GM21390 (cell line): ENCODE measurements around the gene ARHGAP9.

Experiments
- ATAC-seq: cut with Tn5 transposase; IDR thresholded peaks from one replicate; pipeline ENCODE4 v1.9.1; 2021; ENCODE audit not compliant: unreplicated experiment

ARHGAP9 gene

DNA sequence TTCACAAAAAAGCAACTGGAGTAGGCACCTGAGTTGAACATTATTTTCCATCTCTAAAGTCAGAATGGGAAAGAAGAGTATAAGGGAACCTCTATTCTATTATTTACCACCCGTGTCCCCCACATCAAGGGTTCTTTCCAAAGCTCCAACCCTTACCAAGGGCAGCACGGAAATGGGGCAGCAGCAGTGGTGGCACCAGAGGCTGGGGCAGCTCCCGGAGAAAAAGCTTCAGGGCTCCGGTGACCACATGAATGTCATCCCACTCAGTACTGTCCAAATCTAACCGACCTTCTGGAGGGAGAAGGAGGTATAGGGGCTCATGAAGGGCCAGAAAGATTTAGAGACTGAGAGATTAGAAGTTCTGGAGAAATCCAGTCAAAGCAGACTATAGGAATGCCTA, 5.8 kb downstream of the ARHGAP9 start:
- ATAC-seq, result no peak

DNA sequence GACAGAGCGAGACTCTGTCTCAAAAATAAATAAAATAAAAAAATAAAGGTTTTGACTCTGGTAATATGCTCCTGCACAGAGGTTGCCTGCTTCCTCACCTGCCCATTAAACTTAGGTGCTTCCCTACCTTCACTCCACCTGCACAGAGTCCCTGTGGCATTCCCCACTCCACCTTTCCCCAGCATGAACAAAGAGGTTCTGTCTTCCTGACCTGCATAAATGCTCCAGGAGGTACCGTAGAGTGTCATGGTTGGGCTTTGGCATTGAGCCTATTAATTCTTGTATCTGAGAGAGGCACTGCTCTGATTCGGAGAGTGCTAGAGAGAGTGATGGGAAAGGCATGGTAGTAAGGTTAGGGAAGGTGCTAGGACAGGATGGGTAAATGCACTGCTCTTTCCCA, 6.3 kb downstream of the ARHGAP9 start:
- ATAC-seq, result no peak

DNA sequence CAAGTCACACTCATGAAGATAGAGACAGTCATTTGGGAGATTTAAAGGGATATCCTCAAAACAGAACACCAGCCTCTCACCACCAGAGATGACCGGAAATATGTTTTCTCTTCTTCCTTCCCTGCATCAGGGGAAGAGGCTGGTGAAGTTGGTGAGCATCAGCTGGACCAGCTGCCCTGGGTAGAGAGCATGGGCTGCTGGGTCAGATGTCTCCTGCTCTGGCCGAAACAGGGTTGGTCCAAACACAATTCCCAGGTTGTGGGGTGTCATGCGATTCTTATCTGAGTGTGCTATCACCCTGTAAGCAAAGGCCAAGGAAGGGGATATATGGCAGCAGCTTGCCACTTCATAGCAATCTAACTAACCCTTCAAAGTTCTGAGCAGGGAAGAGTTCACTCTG, 7.3 kb downstream of the ARHGAP9 start:
- no peak for ATAC-seq

DNA sequence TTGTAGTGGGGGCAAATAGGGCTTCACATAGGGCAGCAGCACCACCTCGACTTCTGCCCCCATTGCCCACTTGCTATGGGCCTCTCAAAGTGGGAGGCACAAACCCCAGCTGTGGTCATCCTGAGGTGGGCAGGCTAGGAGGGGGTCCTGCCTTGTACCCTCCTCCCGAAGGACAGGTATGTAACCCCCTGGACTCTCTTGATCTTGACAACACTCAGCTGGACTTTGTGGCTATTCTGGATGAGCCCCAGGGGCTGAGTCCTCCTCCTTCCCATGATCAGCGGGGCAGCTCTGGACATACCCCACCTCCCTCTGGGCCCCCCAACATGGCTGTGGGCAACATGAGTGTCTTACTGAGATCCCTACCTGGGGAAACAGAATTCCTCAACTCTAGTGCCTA, 8.0 kb downstream of the ARHGAP9 start:
- ATAC-seq, result no peak

DNA sequence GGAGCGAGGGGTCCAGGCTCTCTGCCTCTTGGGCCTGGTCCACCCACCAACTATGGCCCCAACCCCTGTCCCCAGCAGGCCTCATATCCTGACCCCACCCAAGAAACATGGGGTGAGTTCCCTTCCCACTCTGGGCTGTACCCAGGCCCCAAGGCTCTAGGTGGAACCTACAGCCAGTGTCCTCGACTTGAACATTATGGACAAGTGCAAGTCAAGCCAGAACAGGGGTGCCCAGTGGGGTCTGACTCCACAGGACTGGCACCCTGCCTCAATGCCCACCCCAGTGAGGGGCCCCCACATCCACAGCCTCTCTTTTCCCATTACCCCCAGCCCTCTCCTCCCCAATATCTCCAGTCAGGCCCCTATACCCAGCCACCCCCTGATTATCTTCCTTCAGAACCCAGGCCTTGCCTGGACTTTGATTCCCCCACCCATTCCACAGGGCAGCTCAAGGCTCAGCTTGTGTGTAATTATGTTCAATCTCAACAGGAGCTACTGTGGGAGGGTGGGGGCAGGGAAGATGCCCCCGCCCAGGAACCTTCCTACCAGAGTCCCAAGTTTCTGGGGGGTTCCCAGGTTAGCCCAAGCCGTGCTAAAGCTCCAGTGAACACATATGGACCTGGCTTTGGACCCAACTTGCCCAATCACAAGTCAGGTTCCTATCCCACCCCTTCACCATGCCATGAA, 8.6 kb downstream of the ARHGAP9 start:
- no peak for ATAC-seq

DNA sequence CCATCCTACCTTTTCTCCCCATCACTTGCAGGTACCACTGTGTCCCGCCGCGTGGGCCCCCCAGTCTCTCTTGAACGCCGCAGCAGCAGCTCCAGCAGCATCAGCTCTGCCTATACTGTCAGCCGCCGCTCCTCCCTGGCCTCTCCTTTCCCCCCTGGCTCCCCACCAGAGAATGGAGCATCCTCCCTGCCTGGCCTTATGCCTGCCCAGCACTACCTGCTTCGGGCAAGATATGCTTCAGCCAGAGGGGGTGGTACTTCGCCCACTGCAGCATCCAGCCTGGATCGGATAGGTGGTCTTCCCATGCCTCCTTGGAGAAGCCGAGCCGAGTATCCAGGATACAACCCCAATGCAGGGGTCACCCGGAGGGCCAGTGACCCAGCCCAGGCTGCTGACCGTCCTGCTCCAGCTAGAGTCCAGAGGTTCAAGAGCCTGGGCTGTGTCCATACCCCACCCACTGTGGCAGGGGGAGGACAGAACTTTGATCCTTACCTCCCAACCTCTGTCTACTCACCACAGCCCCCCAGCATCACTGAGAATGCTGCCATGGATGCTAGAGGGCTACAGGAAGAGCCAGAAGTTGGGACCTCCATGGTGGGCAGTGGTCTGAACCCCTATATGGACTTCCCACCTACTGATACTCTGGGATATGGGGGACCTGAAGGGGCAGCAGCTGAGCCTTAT, 9.2 kb downstream of the ARHGAP9 start:
- no peak for ATAC-seq

DNA sequence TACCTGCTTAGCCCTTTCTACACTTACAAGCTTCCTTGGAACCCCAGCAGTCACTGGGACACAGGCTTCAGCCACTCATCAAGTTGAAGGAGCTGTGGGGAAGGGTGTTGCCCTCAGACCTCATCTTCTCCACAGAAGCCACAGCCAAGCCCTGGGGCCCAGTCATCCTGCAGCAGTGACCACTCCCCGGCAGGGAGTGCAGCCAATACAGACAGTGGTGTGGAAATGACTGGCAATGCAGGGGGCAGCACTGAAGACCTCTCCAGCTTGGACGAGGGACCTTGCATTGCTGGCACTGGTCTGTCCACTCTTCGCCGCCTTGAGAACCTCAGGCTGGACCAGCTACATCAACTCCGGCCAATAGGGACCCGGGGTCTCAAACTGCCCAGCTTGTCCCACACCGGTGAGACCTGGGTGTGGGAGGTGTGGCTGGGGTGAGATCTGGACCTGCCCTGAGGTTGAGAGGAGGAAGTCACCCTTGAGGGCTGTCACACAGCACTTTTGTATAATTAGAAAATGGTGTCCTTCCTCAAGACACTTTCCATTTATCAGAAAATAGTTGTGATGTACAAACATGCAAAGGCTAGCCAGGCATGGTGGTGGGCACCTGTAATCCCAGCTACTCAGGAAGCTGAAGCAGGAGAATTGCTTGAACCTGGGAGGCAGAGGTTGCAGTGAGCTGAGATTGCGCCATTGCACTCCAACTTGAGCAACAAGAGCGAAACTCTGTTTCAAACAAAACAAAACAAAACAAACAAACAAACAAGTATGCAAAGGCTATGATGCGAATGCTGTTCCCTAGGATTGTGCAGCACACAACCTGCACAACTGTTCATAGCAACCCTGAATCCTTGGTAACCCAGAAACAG, 10.1 kb downstream of the ARHGAP9 start:
- no peak for ATAC-seq

DNA sequence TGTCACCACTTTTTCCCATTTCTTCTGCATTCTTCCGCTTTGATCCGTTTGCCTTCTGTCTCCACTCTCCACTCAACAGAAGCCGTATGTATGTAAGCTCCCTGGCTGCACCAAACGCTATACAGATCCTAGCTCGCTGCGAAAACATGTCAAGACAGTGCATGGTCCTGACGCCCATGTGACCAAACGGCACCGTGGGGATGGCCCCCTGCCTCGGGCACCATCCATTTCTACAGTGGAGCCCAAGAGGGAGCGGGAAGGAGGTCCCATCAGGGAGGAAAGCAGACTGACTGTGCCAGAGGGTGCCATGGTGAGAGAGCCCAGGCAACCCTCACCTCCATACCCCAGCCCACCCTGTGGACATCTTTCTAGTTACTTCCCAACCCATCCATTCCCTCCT, 11.8 kb downstream of the ARHGAP9 start:
- no peak for ATAC-seq

DNA sequence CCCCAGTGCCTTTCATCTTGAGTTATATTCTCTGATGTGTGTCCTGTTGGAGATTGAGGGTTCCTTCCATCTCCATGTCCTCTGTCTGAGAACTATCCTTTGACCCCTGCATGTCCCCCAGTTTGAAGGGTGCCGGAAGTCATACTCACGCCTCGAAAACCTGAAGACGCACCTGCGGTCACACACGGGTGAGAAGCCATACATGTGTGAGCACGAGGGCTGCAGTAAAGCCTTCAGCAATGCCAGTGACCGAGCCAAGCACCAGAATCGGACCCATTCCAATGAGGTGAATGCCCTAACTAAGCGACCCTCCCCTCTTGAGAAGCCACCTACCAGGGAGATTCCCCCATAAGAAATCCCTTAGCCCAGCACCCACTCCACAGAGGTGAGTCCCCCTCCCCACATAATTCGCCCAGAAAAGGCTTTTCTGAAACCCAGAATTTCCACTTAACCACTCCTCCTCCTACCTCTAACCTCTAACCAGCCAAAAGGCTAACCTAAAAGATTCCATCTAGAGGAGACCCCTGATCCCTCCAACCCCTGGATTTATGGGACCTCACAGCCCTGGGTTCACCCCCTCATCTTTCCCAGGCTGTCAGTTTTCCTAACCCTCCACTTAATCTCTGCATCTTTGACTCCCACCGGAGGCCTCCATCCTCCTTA, 12.3 kb downstream of the ARHGAP9 start:
- no peak for ATAC-seq

DNA sequence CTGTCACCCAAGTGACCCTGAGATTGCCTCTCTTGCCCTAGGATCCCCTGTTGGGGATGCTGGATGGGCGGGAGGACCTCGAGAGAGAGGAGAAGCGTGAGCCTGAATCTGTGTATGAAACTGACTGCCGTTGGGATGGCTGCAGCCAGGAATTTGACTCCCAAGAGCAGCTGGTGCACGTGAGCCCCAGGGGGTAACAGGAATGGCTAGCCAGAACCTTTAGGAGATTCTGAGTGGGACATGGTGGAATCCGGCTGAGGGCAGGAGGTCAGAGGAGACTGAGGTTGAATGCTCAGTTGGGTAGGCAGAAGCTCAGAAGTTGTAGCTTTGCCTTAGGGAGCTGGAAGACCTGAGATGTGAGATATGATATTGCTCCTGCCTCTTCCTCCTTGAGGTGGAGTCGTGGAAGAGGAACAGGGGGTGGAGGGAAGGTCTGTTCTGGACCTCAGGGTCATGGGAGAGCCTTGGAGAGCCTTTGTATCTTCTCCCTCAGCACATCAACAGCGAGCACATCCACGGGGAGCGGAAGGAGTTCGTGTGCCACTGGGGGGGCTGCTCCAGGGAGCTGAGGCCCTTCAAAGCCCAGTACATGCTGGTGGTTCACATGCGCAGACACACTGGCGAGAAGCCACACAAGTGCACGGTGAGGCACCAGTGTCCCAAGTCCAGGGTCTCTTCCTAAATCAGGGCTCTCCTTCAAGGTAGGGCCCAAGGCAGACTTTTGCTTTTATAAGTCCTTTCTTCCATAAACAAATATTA, 13.7 kb downstream of the ARHGAP9 start:
- no peak for ATAC-seq

DNA sequence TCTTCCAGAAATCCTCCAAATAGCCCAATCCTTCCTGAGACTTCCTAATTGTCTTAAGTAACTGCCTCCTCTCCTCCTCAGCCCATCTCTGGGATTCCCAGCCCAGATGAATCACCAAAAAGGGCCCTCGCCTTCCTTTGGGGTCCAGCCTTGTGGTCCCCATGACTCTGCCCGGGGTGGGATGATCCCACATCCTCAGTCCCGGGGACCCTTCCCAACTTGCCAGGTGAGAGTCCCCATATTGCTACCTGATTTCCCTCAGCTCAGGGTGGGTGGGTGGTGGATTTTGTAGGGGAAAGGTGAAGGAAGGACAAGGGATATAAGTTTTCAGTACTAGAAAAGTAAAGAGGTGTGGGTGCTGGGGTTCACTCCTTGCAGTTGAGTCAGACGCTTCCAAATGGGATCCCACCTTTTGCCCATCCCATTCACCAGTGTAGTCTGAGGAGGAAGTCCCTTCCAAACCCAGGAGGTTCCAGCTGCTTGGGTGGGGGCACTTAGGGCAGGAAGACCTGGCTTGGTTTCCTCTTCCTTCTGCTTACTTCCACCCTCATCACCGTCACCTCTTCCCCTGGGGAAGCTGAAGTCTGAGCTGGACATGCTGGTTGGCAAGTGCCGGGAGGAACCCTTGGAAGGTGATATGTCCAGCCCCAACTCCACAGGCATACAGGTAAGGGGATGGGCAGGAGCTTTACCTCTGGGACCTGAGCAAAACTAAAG, 14.5 kb downstream of the ARHGAP9 start:
- no peak for ATAC-seq

DNA sequence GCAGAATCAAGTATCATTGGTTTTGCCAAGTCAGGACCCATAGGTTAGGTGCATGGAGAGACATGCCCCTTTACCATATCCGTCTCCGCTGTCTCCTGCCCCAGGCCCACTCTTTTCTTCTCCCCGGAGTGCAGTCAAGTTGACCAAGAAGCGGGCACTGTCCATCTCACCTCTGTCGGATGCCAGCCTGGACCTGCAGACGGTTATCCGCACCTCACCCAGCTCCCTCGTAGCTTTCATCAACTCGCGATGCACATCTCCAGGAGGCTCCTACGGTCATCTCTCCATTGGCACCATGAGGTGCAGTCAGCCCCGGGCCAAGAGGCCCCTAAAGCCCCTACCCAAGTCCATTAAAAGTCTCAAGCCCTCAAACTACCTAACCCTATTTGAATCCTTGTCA, 15.1 kb downstream of the ARHGAP9 start:
- ATAC-seq, result no peak

DNA sequence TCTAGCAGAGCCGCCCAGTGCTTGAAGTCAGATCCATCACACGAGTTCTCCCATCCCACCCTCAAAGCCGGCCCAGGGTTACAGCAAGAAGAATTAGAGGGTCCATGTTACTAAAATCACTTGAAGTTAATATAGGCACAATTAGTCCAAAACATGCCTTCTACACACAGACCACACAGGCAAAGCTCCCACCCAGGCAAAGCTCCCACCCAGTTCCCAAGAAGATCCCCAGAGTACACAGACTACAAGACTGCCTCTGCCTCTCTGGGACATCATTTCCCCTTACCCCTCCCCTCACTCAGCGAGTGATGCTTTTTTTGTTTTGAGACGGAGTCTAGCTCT, 16.8 kb downstream of the ARHGAP9 start:
- ATAC-seq, result no peak

DNA sequence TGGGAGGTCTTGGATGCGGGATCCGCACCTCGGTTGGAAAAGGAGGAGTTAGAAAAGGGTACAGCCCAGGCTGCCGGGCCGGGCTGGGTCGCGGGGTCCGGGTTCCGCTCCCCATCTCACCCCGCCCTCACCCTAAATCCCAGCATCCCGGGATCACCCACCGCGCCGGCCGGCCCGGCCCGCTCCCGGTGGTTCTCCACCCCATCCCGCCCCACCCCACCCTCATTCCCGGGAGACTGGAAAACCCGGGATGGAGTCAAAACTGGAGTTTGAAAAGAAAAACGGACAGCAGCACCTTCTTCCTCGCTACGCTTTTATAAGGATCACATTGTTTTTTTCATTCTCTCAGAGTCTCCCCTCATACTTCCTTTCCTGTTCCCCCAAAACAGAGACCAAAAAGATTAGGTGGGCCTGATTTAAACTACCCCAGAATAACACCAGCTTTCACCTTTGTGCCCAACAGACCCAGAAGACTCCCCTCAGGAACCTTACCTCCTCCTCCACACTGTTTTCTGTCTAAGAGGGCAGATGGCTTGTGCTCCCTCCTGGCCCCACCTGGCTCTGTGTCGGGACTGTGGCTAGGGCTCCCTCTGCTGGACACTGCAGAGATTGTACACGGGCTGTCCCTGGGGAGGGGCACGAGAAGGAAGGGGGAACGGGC, 17.3 kb downstream of the ARHGAP9 start:
- peak; percentile 67 for ATAC-seq

DNA sequence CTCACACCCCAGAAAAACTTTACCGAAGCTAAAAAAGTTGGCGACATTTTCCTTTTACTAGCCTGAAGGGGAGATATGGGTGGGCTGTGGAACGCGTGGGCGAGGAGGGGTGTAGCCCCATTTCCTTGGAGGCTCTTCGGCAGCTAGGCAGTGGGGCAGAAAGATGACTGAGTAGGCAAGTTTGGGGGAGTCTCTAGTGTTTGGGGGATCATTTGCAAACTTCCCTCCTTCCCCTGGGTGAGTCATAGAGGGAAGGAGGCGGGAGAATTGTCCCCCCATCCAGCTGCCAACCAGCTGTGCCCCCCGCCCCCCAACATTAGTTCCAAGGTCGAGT, 17.8 kb downstream of the ARHGAP9 start:
- no peak for ATAC-seq

DNA sequence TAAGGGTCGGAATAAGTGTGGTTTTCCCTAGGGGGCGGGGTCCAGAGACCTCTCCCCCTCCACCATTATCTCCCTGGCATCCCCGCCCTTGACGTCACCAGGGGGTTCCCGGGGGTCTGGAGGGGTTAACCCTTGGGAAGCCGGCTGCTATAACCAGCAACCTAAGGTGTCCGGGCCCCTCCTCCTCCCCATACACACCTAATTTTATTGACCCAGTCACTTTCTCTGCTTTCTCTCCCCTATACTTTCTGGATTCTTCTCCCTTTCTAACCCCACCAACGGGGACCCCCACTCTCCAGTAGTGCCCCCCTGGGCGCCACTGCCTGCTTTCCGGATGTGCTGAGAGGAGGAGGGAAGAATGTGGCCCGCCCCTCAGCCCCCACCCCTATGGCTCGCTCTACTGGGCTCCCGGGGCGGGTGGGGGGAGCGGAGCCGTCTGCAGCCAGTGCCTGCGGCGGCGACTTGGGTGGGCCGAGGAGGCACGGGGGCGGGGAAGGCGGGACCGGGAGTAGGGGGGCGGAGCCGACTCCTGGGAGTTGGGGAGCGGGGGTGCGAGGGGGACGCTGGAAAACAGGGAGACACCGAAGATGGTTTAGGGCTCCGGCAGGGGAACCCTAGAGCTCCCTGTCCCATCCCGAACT, 18.3 kb downstream of the ARHGAP9 start:
- ATAC-seq, result no peak

DNA sequence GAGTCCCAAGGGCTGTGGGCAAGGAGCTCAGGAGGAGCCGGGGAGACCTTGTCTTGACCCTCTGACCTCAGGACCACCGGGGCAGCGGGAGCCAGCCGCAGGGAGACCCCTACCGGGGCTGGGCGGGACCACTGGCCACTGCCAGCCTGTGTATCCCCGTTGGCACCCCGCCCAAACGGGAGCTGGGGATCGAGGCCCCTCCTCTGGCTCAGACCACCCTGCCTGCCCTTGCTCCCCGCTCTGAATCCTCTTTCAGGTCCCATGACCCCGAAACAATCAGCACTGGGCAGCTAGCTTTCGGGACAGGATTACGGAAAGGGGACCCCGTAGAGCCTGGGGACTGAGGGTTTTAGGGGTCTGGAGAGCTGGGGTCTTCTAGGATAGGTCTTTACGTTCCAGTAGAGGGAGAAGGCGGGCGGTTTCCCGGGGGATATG, 18.8 kb downstream of the ARHGAP9 start:
- no peak for ATAC-seq

DNA sequence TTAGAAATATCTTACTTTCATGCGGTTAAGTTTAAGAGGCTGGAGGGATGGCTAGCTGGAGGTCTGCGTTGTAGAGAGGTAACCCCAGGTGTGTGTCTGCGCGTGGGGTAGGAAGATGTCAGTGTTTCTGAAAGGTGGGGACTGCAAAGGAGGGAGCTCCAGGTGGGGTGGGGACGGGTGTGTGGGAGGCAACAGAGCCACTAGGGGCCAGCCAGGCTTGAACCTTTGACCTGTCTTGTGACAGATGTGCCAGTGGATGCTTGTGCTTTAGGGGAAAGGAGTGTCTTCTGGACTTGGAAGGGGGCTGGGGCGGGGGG, 19.2 kb downstream of the ARHGAP9 start:
- no peak for ATAC-seq

DNA sequence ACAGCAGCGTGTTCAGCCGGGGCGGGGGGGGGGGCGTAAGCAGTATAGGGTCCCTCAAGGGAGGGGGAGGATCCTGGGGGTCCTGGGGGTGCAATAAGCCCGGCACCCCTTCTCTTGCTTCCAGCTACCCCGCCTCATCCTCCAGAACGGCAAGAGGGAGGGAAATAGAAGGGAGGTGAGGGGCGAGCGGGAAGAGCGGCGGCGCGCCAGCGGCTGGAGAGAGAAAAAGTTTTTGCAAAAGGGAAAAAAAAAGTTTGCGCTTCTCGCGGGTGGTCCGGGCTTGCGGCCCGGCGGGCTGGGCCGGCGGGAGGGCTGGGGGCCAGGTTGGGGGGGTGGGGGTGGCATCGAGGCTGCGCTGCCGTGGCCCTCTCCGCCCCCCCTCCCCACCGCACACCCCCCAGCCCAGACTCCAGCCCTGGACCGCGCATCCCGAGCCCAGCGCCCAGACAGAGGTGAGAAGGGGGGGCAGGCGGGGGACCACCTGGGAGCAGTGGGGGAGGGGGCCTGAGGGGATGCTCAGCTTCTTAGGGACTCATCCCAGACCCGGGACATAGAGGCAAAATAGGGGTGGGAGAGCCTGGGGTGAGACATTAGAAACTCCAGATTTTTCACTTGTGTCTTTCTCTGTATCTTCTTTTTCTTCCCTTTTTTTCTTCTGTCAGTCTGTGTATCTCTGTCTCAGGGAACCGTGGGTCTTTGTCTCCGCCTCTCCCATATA, 19.8 kb downstream of the ARHGAP9 start, which contains the start of gene GLI1:
Gene GLI1 (plus strand): TSS at position 36 of the 718 bp plus-strand sequence. CDS start 3,907 bp downstream, outside the sequence.
- ATAC-seq, result no peak
